ENCODE data around the gene CCP110. TPM values are rescaled to one million over a fixed set of nuclear protein-coding genes. Genes with fewer than 3 reads are reported as not detected.
A peak's percentile ranks its signal among the peaks of the same experiment; 100 is the strongest.

Gene CCP110
- 5.4 and 10.0 TPM in 2 replicates for total RNA-seq (2014; rRNA removed)
- Bru-seq, nascent RNA, result percentile 56 among the genes with signal in this experiment
- BruChase-seq, experiment 1, labeled RNA remaining after a 6-hour chase, result percentile 70 among the genes with signal in this experiment
- BruChase-seq, experiment 2, labeled RNA remaining after a 2-hour chase, result percentile 67 among the genes with signal in this experiment
- long read RNA-seq, full-length matches to known transcripts, result 2 of 11 reads
- long read RNA-seq, partial matches to known transcripts, result 3 of 11 reads
- long read RNA-seq, other reads (novel, unspliced or antisense), result 6 of 11 reads

GRCh38 chr16:19523559-19524355 lies at the start of gene CCP110:
Gene CCP110 (plus strand): TSS chr16:19523942. CDS start chr16:19527882, 3,940 bp downstream.
- Histone ChIP-seq H3K9me3 (ENCODE audit: low read length) (no peaks in the 10 kb centered on the region), H3K4me1 (ENCODE audit: insufficient read depth, low read length) (peaks cover 43% of the 10 kb centered on the region), H3K4me3 (ENCODE audit: low read length) (peak within 1 kb of the TSS; percentile 93), H3K9me2 (replicated peaks; ENCODE audit: low read length) (no peaks in the 10 kb centered on the region), H3F3A (ENCODE audit: low read length, unreplicated experiment) (no peaks in the 10 kb centered on the region), H3K36me3 (ENCODE audit: low read depth, low read length) (peaks cover 9% of the 10 kb centered on the region; the same call in 1 of the 2 replicates), H2AFZ (ENCODE audit: low read length) (peak within 1 kb of the TSS; percentile 91), H3K27ac (ENCODE audit: low read length) (no peak within 1 kb of the TSS), H3K79me2 (ENCODE audit: low read length) (peaks cover 58% of the 10 kb centered on the region), H3K27me3 (ENCODE audit: low read length) (no peaks in the 10 kb centered on the region), H3K4me2 (ENCODE audit: low read length) (peak within 1 kb of the TSS; percentile 88), H4K20me1 (ENCODE audit: low read length) (0 out of 2 replicates have a peak, but pooled peaks cover 3% of the 10 kb centered on the region), H3K9ac (ENCODE audit: low read length) (peak within 1 kb of the TSS; percentile 84)
- intact Hi-C loops (cut with micrococcal nuclease), result loop anchor here (5.0 kb wide), 1 partner anchor 34 kb away; the partner anchor contains the start of gene VPS35L
- ATAC-seq, result peak; percentile 72
- CTCF ChIA-PET, result interaction anchor here (0.6 to 0.7 kb wide), 2 partner anchors 32 to 62 kb away, joined by 3 to 5 read pairs; partner anchors contain the start of gene VPS35L
- BruUV-seq (replicated peaks), result no TSS peak
- TF ChIP-seq EZH2 (IDR thresholded peaks at IDR 0.05; ENCODE audit: low read length, unreplicated experiment), result no peak
- TF ChIP-seq EZH2phosphoT487 (IDR thresholded peaks at IDR 0.05; ENCODE audit: borderline replicate concordance, low read length), result no peak
- POLR2A ChIA-PET (ENCODE audit: unreplicated experiment), result interaction anchor here (0.6 kb wide), 1 partner anchor 722 kb away, joined by 3 read pairs; no protein-coding TSS in a partner anchor
- peak; percentile 94 for DNase-seq

- DNase-seq, result no peak
- Histone ChIP-seq H2AFZ (ENCODE audit: low read length) (no peak overlapping the region), H3F3A (ENCODE audit: low read length, unreplicated experiment) (no peaks in the 10 kb centered on the region), H3K9me2 (replicated peaks; ENCODE audit: low read length) (no peaks in the 10 kb centered on the region), H3K4me3 (ENCODE audit: low read length) (no peak overlapping the region), H3K9me3 (ENCODE audit: low read length) (no peaks in the 10 kb centered on the region), H3K27me3 (ENCODE audit: low read length) (no peaks in the 10 kb centered on the region), H3K4me1 (ENCODE audit: insufficient read depth, low read length) (peaks cover 5% of the 10 kb centered on the region; the same call in 1 of the 2 replicates), H3K79me2 (ENCODE audit: low read length) (no peaks in the 10 kb centered on the region), H3K4me2 (ENCODE audit: low read length) (no peak overlapping the region), H3K27ac (ENCODE audit: low read length) (no peak overlapping the region), H3K9ac (ENCODE audit: low read length) (no peak overlapping the region), H3K36me3 (ENCODE audit: low read depth, low read length) (no peaks in the 10 kb centered on the region), H4K20me1 (ENCODE audit: low read length) (no peaks in the 10 kb centered on the region)
- ATAC-seq, result no peak
- TF ChIP-seq CTCF (conservative IDR thresholded peaks at IDR 0.05; ENCODE audit: low read depth, low read length) (no peak), EZH2phosphoT487 (IDR thresholded peaks at IDR 0.05; ENCODE audit: borderline replicate concordance, low read length) (no peak), EZH2 (IDR thresholded peaks at IDR 0.05; ENCODE audit: low read length, unreplicated experiment) (no peak)
- CTCF ChIA-PET, result no interaction called here
- BruUV-seq (replicated peaks), result no TSS peak
- intact Hi-C loops (cut with micrococcal nuclease), result no loop called here
- POLR2A ChIA-PET (ENCODE audit: unreplicated experiment), result no interaction called here
Observed at GRCh38 chr16:19474617-19475016, 49.1 kb upstream of the CCP110 start.

- H2AFZ ChIP-seq (ENCODE audit: low read length), result no peak overlapping the region
- ATAC-seq (no peak), DNase-seq (no peak)
- H3K4me1 ChIP-seq (ENCODE audit: insufficient read depth, low read length), result peaks cover 17% of the 10 kb centered on the region
- H3K9me3 ChIP-seq (ENCODE audit: low read length), result no peaks in the 10 kb centered on the region
- no peaks in the 10 kb centered on the region for H3K27me3 ChIP-seq (ENCODE audit: low read length)
- no peak overlapping the region for H3K4me2 ChIP-seq (ENCODE audit: low read length)
- no peak overlapping the region for H3K27ac ChIP-seq (ENCODE audit: low read length)
- no peaks in the 10 kb centered on the region for H3F3A ChIP-seq (ENCODE audit: low read length, unreplicated experiment)
- H3K9me2 ChIP-seq (replicated peaks; ENCODE audit: low read length), result no peaks in the 10 kb centered on the region
- H3K4me3 ChIP-seq (ENCODE audit: low read length), result no peak overlapping the region
- no peaks in the 10 kb centered on the region for H3K79me2 ChIP-seq (ENCODE audit: low read length)
- H4K20me1 ChIP-seq (ENCODE audit: low read length), result no peaks in the 10 kb centered on the region
- ChIA-PET CTCF (no interaction called here), POLR2A (ENCODE audit: unreplicated experiment) (no interaction called here)
- H3K36me3 ChIP-seq (ENCODE audit: low read depth, low read length), result peaks cover 6% of the 10 kb centered on the region
- intact Hi-C loops (cut with micrococcal nuclease), result no loop called here
- no TSS peak for BruUV-seq (replicated peaks)
- no peak overlapping the region for H3K9ac ChIP-seq (ENCODE audit: low read length)
- no peak for TF ChIP-seq CTCF (conservative IDR thresholded peaks at IDR 0.05; ENCODE audit: low read depth, low read length)
- TF ChIP-seq EZH2phosphoT487 (IDR thresholded peaks at IDR 0.05; ENCODE audit: borderline replicate concordance, low read length), result no peak
- TF ChIP-seq EZH2 (IDR thresholded peaks at IDR 0.05; ENCODE audit: low read length, unreplicated experiment), result no peak
Observed at GRCh38 chr16:19478505-19478904, 45.2 kb upstream of the CCP110 start.
